HCT116 (cell line): ENCODE results near the gene STK25. TPM values are rescaled to one million over a fixed set of nuclear protein-coding genes. Genes with fewer than 3 reads are reported as not detected.

Source experiments
- ATAC-seq: fragments of 200-7000 bp; cut with Tn5 transposase; 2 replicates; pipeline ENCODE4 v1.9.1; 2020; ENCODE audit warnings: mild to moderate bottlenecking, moderate library complexity
- BruUV-seq: library from RNA; stranded (reverse); fragments of 400-500 nt; replicated peaks from 2 replicates; lab custom pipeline; 2021; lab: Mats Ljungman, UMichigan
- CTCF ChIA-PET: fragments of 300-600 bp; sonication (Branson Sonifier 250); formaldehyde crosslinking; loops from one replicate; lab custom pipeline; 2021; ENCODE audit warnings: antibody characterized with exemption; lab: Charles Lee
- POLR2A ChIA-PET: fragments of 300-600, 350-600 bp; sonication (Branson Sonifier 250); formaldehyde crosslinking; loops from one replicate; lab custom pipeline; 2021; ENCODE audit warnings: antibody characterized with exemption; lab: Charles Lee
- RAD21 ChIA-PET, 2 experiments: fragments of 300-600 bp; sonication (Branson Sonifier 250); formaldehyde crosslinking; loops; one replicate each; lab custom pipeline; 2023; ENCODE audit warnings: low total read pairs in 2 of 2; ENCODE audit not compliant: uncharacterized antibody in 2 of 2, unreplicated experiment in 2 of 2, low non-redundant PET in 1 of 2; lab: Charles Lee
- DNase-seq: peaks from one replicate; pipeline ENCODE4 v3.0.0-alpha.2; 2010; ENCODE audit warnings: low read depth, low spot score
- H2AFZ ChIP-seq: fragments of 200-600 bp; shearing (Covaris generic), sonication (generic); 2 replicates; pipeline ENCODE4 v1.6.1; 2017; ENCODE audit warnings: low read depth, mixed run types, mixed read lengths, antibody characterized with exemption, low read length; ENCODE audit not compliant: poor library complexity, severe bottlenecking
- H3K27ac ChIP-seq: 2 replicates; pipeline ENCODE4 v1.5.1; 2012; ENCODE audit warnings: low read depth, low read length
- H3K27me3 ChIP-seq: fragments of 200-600 bp; sonication (generic); 2 replicates; pipeline ENCODE4 v1.6.1; 2016; ENCODE audit warnings: mixed run types, low read length, mixed read lengths; ENCODE audit not compliant: insufficient read depth
- H3K36me3 ChIP-seq, 2 experiments: fragments of 200-500 bp in 1 of 2; fragments of 200-600 bp in 1 of 2; sonication (Bioruptor generic) in 1 of 2; sonication (generic) in 1 of 2; 2 replicates each; pipeline versions ENCODE4 v1.5.1 to v1.6.1; 2014 to 2016; ENCODE audit warnings: low read length in 2 of 2, inconsistent platforms in 1 of 2, mixed read lengths in 1 of 2, mixed run types in 1 of 2; ENCODE audit not compliant: insufficient read depth in 2 of 2, control insufficient read depth in 1 of 2
- H3K4me1 ChIP-seq, 2 experiments: fragments of 200-600 bp in 1 of 2; sonication (generic) in 1 of 2; 2 replicates each; pipeline versions ENCODE4 v1.5.1 to v1.6.1; 2012 to 2017; ENCODE audit warnings: low read length in 2 of 2, inconsistent platforms in 1 of 2, mild to moderate bottlenecking in 1 of 2, mixed read lengths in 1 of 2, mixed run types in 1 of 2, moderate library complexity in 1 of 2; ENCODE audit not compliant: insufficient read depth in 2 of 2, control insufficient read depth in 1 of 2
- H3K4me2 ChIP-seq: fragments of 200-600 bp; sonication (generic); 2 replicates; pipeline ENCODE4 v1.6.1; 2017; ENCODE audit warnings: mixed run types, low read length, mixed read lengths
- H3K4me3 ChIP-seq, 2 experiments: fragments of 200-600 bp in 1 of 2; sonication (generic) in 1 of 2; replicated peaks in 1 of 2; 2 replicates each; pipeline ENCODE4 v1.5.1; 2011 to 2016; ENCODE audit warnings: low read length in 2 of 2, control low read depth in 1 of 2, low read depth in 1 of 2, mild to moderate bottlenecking in 1 of 2, mixed read lengths in 1 of 2, mixed run types in 1 of 2
- H3K79me2 ChIP-seq: fragments of 200-600 bp; sonication (generic); 2 replicates; pipeline ENCODE4 v1.6.1; 2017; ENCODE audit warnings: mild to moderate bottlenecking, mixed run types, low read length, moderate library complexity, mixed read lengths; ENCODE audit not compliant: insufficient read depth
- H3K9ac ChIP-seq: fragments of 200-600 bp; sonication (generic); 2 replicates; pipeline ENCODE4 v1.6.1; 2016; ENCODE audit warnings: low read length, mixed read lengths
- H3K9me2 ChIP-seq: fragments of 200-600 bp; sonication (generic), shearing (Covaris generic); 2 replicates; pipeline ENCODE4 v1.6.1; 2017; ENCODE audit warnings: mixed run types, mild to moderate bottlenecking, moderate library complexity; ENCODE audit not compliant: insufficient read depth
- H3K9me3 ChIP-seq, 2 experiments: fragments of 200-500 bp in 1 of 2; fragments of 200-600 bp in 1 of 2; sonication (Bioruptor generic) in 1 of 2; sonication (generic) in 1 of 2; 2 replicates each; pipeline ENCODE4 v1.6.1; 2014 to 2017; ENCODE audit warnings: low read length in 2 of 2, mixed read lengths in 2 of 2, inconsistent platforms in 1 of 2, low read depth in 1 of 2, mild to moderate bottlenecking in 1 of 2, mixed run types in 1 of 2, moderate library complexity in 1 of 2; ENCODE audit not compliant: control insufficient read depth in 1 of 2, insufficient read depth in 1 of 2
- H4K20me1 ChIP-seq: fragments of 200-600 bp; sonication (generic), shearing (Covaris generic); 2 replicates; pipeline ENCODE4 v1.6.1; 2017; ENCODE audit warnings: mixed run types, mild to moderate bottlenecking, moderate library complexity; ENCODE audit not compliant: insufficient read depth
- CBX3 ChIP-seq: IDR thresholded peaks from 2 replicates; pipeline ENCODE4 v1.6.1; 2012; ENCODE audit warnings: low read depth
- CEBPB ChIP-seq: IDR thresholded peaks from 2 replicates; pipeline ENCODE4 v1.6.1; 2012; ENCODE audit warnings: low read depth
- EZH2 ChIP-seq: fragments of 200-600 bp; sonication (generic); IDR thresholded peaks from 2 replicates; pipeline ENCODE4 v1.6.1; 2017; ENCODE audit warnings: antibody characterized with exemption, mixed run types
- POLR2A ChIP-seq: IDR thresholded peaks from 2 replicates; pipeline ENCODE4 v1.7.0; 2011; ENCODE audit warnings: borderline replicate concordance; ENCODE audit not compliant: insufficient read depth, insufficient read length; ENCODE audit errors: extremely low read depth
- POLR2AphosphoS5 ChIP-seq: IDR thresholded peaks from 2 replicates; pipeline ENCODE4 v1.6.1; 2011; ENCODE audit warnings: mild to moderate bottlenecking, low read depth, low read length, moderate library complexity
- RAD21 ChIP-seq: IDR thresholded peaks from 2 replicates; pipeline ENCODE4 v1.6.1; 2012; ENCODE audit warnings: low read depth, mild to moderate bottlenecking
- YY1 ChIP-seq: IDR thresholded peaks from 2 replicates; pipeline ENCODE4 v1.6.1; 2011; ENCODE audit warnings: low read length, low read depth, moderate library complexity, mild to moderate bottlenecking; ENCODE audit not compliant: insufficient replicate concordance; ENCODE audit errors: extremely low read depth
- ZNF274 ChIP-seq: fragments of 200-500 bp; sonication (Bioruptor generic); IDR thresholded peaks from 2 replicates; pipeline ENCODE4 v1.6.1; 2014; ENCODE audit warnings: mild to moderate bottlenecking, low read depth, low read length, inconsistent platforms
- intact Hi-C: fragments of 100-400 bp; cut with micrococcal nuclease; formaldehyde crosslinking; loops from 2 replicates; pipeline ENCODE4 v1.10.0; 2022
- total RNA-seq: library from RNA; stranded (reverse); gene quantifications from one replicate; pipeline ENCODE4 v1.2.1, GENCODE V29; 2021; ENCODE audit not compliant: unreplicated experiment

Gene STK25
- total RNA-seq, 1 experiment from 2014 or later: 160 TPM

- Histone ChIP-seq H3K4me1 (peaks cover 9 to 37% of the 10 kb centered on the region in 2 experiments), H3K27me3 (no peaks in the 10 kb centered on the region), H3K4me2 (no peak overlapping the region), H3K9me2 (no peaks in the 10 kb centered on the region), H3K4me3 (no peak overlapping the region), H3K27ac (no peak overlapping the region), H2AFZ (no peak overlapping the region), H3K9ac (no peak overlapping the region), H3K9me3 (no peaks in the 10 kb centered on the region), H4K20me1 (no peaks in the 10 kb centered on the region), H3K36me3 (no peaks in the 10 kb centered on the region), H3K79me2 (no peaks in the 10 kb centered on the region)
- ChIA-PET RAD21 (no interaction called here), CTCF (no interaction called here), POLR2A (no interaction called here)
- no TSS peak for BruUV-seq
- intact Hi-C loops: loop anchor here (5.0 kb wide), 1 partner anchor 185 kb away; the partner anchor contains the start of gene D2HGDH
- ATAC-seq (no peak), DNase-seq (no peak)
- TF ChIP-seq EZH2 (no peak), RAD21 (no peak), CBX3 (no peak), CEBPB (no peak), ZNF274 (no peak), YY1 (no peak), POLR2AphosphoS5 (no peak), POLR2A (no peak)
Observed at GRCh38 chr2:241546771-241547498, 38.6 kb upstream of the STK25 start.
